Esophagus muscularis mucosa (tissue), 4 donors: ENCODE results near the gene TTC39C. TPM values are rescaled to one million over a fixed set of nuclear protein-coding genes. Genes with fewer than 3 reads are reported as not detected.
A peak's percentile ranks its signal among the peaks of the same experiment; 100 is the strongest.

Experiments
- DNase-seq: peaks from one replicate; pipeline ENCODE4 v3.0.0-alpha.2; 2017; ENCODE audit errors: extremely low spot score
- H3K27ac ChIP-seq, 4 donors: fragments of 200-600 bp; sonication (generic); replicated peaks in 1 of 4; 1 replicate in 3 of 4; 2 replicates in 1 of 4; pipeline ENCODE4 v1.5.1; 2016 to 2019; ENCODE audit warnings: mild to moderate bottlenecking in 1 of 4
- H3K27me3 ChIP-seq, 4 donors: fragments of 200-600 bp; sonication (generic); one replicate each; pipeline versions ENCODE4 v1.5.1 to v1.6.0; 2016 to 2019
- H3K36me3 ChIP-seq, 4 donors: fragments of 200-600 bp; sonication (generic); one replicate each; pipeline ENCODE4 v1.5.1; 2016 to 2019
- H3K4me1 ChIP-seq, 4 donors: fragments of 200-600 bp; sonication (generic); one replicate each; pipeline ENCODE4 v1.5.1; 2016 to 2019
- H3K4me3 ChIP-seq, 4 donors: fragments of 200-600 bp; sonication (generic); 1 replicate in 2 of 4; 2 replicates in 2 of 4; pipeline ENCODE4 v1.5.1; 2016 to 2019; ENCODE audit warnings: mild to moderate bottlenecking in 4 of 4, moderate library complexity in 1 of 4
- H3K9me3 ChIP-seq, 4 donors: fragments of 200-600 bp; sonication (generic); 1 replicate in 3 of 4; 2 replicates in 1 of 4; pipeline ENCODE4 v1.5.1; 2016 to 2019
- CTCF ChIP-seq, 3 experiments: fragments of 200-600 bp in 2 of 3; fragments of 450-650 bp in 1 of 3; sonication (generic) in 2 of 3; IDR thresholded peaks; one replicate each; pipeline ENCODE4 v1.5.1; 2017 to 2019; ENCODE audit warnings: antibody characterized with exemption in 3 of 3, mild to moderate bottlenecking in 2 of 3, moderate library complexity in 1 of 3
- EP300 ChIP-seq: sonication (generic); formaldehyde crosslinking; IDR thresholded peaks from one replicate; pipeline ENCODE4 v1.6.1; 2017; ENCODE audit warnings: antibody characterized with exemption
- POLR2A ChIP-seq: fragments of 450-650 bp; IDR thresholded peaks from one replicate; pipeline ENCODE4 v1.6.1; 2017; ENCODE audit warnings: antibody characterized with exemption, moderate library complexity, mild to moderate bottlenecking, low read depth
- POLR2AphosphoS5 ChIP-seq, 2 donors: sonication (generic); formaldehyde crosslinking; IDR thresholded peaks; one replicate each; pipeline ENCODE4 v1.6.1; 2017; ENCODE audit warnings: antibody characterized with exemption in 2 of 2
- WGBS: methylation state at CpG from one replicate; pipeline ENCODE4 v1.1.5; 2018; 5-methylcytosine and 5-hydroxymethylcytosine counted together
- intact Hi-C: fragments of 100-400 bp; cut with DNase I; formaldehyde crosslinking; loops from one replicate; pipeline ENCODE4 v1.15.1; 2023
- total RNA-seq, 4 donors: library from RNA; depleted of rRNA; stranded (reverse); fragments of >200 nt; gene quantifications; one replicate each; pipeline versions ENCODE4 v1.1.0 to v1.2.1, GENCODE V29; 2016

TTC39C gene
- total RNA-seq, 4 donors from 2014 or later = 32.3 to 45.4 (median 34.8) TPM

GRCh38 chr18:24000613-24001490, 13.7 kb upstream of the TTC39C start:
- Histone ChIP-seq H3K9me3 (no peaks in the 10 kb centered on the region), H3K27ac (no peak overlapping the region), H3K4me1 (peaks cover 0 to 15% (median 4%) of the 10 kb centered on the region in 4 donors), H3K27me3 (no peaks in the 10 kb centered on the region), H3K4me3 (no peak overlapping the region), H3K36me3 (no peaks in the 10 kb centered on the region)
- TF ChIP-seq POLR2A (no peak), EP300 (no peak), CTCF (IDR thresholded peaks at IDR 0.05) (no peak), POLR2AphosphoS5 (IDR thresholded peaks at IDR 0.05) (no peak)
- no peak for DNase-seq
- 85% methylated on average over 8 of the region's 8 CpGs for WGBS
- intact Hi-C loops = no loop called here

GRCh38 chr18:24002479-24002878, 12.1 kb upstream of the TTC39C start:
- H3K9me3 ChIP-seq = no peaks in the 10 kb centered on the region
- H3K36me3 ChIP-seq = no peaks in the 10 kb centered on the region
- DNase-seq = peak; percentile 31
- 80% methylated on average over 3 of the region's 3 CpGs for WGBS
- H3K4me3 ChIP-seq = no peak overlapping the region
- no peak overlapping the region for H3K27ac ChIP-seq
- H3K27me3 ChIP-seq = no peaks in the 10 kb centered on the region
- TF ChIP-seq POLR2A (no peak), EP300 (no peak), CTCF (IDR thresholded peaks at IDR 0.05) (no peak), POLR2AphosphoS5 (IDR thresholded peaks at IDR 0.05) (no peak)
- intact Hi-C loops = no loop called here
- peaks cover 0 to 15% (median 4%) of the 10 kb centered on the region in 4 donors for H3K4me1 ChIP-seq

- TF ChIP-seq POLR2A (no peak), CTCF (IDR thresholded peaks at IDR 0.05) (no peak), POLR2AphosphoS5 (IDR thresholded peaks at IDR 0.05) (no peak), EP300 (no peak)
- Histone ChIP-seq H3K9me3 (no peaks in the 10 kb centered on the region), H3K27ac (no peak overlapping the region), H3K36me3 (no peaks in the 10 kb centered on the region), H3K4me3 (no peak overlapping the region), H3K27me3 (no peaks in the 10 kb centered on the region), H3K4me1 (peaks cover 0 to 7% (median under 1%) of the 10 kb centered on the region in 4 donors)
- DNase-seq = no peak
- intact Hi-C loops = no loop called here
- WGBS = 79% methylated on average over 3 of the region's 3 CpGs
Measured at GRCh38 chr18:24003288-24003687, 11.3 kb upstream of the TTC39C start.

- intact Hi-C loops = no loop called here
- peak; percentile 45 for DNase-seq
- Histone ChIP-seq H3K27me3 (no peaks in the 10 kb centered on the region), H3K4me3 (no peak overlapping the region), H3K36me3 (no peaks in the 10 kb centered on the region), H3K9me3 (no peaks in the 10 kb centered on the region), H3K4me1 (no peaks in the 10 kb centered on the region), H3K27ac (no peak overlapping the region)
- WGBS = 72% methylated on average over 2 of the region's 2 CpGs
- TF ChIP-seq EP300 (no peak), POLR2A (no peak), CTCF (IDR thresholded peaks at IDR 0.05) (no peak), POLR2AphosphoS5 (IDR thresholded peaks at IDR 0.05) (no peak)
Measured at GRCh38 chr18:24003903-24004640, 10.5 kb upstream of the TTC39C start.
